HG03442 (cell line): ENCODE data around the gene SCN1A.
"Not testable (repeated sequence)": the region's sequence is repeated elsewhere in the genome, so short reads cannot be mapped to it uniquely, and the experiment has no call there.

Experiments
- ATAC-seq: cut with Tn5 transposase; IDR thresholded peaks from one replicate; pipeline ENCODE4 v1.9.1; 2021; ENCODE audit warnings: mild to moderate bottlenecking, moderate library complexity; ENCODE audit not compliant: unreplicated experiment

Gene SCN1A

DNA sequence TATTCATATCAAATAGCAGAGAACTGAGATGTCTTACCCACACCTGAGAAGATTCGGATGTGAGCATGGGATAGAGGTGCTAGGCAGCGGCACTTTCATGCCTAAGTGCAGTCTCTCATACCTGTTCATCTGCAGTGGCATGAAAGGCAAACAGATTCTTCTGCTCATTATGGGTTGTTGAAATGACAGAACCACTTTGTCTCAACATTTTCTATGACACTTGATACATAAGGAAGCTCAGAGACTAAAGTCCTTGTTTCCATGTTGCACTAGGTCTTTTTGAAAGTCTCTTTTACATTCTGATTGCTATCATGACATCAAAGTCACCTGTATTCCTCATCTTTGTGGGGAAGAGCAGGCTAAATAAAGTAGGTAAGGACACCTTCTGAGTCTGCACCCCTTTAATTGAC is 8.0 kb upstream of the SCN1A start:
- ATAC-seq: no peak

DNA sequence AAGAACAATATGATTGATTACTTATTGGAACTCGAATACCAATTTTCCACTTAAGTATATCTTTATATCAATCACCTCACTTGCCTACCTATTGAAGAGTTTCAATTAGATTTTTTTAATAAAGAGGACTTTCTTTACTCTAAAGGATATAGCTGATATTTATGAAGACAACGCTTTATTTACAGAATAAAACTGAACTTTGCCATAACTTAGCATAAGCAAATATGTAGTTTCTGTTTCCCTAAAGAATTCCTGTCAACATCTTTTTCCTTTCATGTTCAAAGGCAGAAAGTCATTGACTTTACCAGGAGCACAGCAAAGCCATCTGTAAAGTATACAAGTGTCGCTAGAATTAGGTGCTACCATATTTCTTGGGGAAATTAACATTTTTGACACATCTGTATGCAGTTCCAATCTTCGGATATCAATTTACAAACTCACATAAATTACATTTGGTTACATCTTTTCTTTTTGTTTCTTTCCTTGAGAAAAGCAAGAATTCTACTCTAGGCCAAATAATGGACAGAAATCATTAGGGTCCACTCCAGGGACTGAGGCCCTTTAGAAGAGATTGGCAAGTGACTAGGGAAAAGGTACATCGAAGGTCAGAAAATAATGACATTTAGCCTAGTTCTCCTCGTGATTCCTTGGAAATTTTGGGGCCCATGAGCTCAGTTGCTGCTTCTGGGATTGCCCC is 7.5 kb upstream of the SCN1A start:
- ATAC-seq: no peak

DNA sequence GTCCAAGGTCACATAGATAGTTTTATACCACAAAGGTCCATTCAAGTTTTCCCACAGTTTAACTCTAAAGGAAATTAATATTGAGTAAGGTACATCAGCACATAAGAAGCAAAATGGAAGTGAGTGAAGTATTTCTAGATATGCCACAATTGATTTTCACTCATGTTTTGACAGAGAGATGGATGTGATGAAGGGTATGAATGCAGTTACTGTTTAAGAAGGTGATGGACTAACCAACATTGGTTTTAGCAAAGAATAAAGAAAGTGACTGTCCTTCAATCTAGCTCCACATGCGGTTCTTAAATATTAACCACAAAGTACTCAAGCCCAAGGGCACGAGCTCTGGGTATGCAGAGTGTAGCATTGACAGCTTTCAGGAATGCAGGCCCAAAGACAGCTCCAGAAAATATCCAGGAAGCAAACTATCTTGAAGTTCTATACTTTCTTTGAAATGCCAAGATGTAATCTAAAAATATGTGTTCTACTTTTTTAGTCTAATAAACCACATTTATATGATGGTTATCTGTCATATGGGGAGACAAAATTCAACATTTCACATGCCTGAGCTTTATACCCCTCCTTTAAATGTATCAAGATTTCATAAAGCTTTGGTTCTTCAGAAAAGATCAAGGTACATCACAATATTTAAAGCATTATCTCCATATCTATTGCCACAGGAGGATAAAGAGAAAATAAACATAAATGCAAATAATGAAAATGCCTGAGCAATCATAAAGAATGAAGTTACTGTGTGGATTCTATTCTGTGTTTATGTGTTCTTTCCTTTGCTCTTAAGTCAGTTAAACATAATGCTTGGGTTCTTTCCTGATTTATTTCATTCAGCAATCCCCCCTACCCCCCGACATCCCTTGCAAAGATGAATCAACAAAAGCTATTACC is 6.7 kb upstream of the SCN1A start:
- ATAC-seq: no peak

DNA sequence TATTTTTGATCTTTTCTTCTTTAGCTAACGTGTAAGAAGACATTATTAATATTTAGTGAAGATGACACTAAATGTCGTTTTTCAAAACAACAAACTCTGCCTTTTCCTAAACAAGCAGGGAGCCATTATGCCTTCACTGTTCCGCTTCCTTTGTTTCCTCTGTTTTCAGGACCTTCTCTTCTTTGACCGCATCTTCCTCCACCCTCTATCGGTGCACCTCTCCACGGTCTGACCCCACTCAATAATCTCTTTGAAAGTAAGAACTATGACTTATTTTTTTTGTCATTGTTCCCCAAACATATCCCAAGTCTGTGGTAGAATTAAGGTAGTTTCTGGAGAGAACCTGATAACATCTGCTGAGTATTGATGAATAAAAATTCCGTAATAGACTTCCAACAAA is 5.8 kb upstream of the SCN1A start:
- no peak for ATAC-seq

DNA sequence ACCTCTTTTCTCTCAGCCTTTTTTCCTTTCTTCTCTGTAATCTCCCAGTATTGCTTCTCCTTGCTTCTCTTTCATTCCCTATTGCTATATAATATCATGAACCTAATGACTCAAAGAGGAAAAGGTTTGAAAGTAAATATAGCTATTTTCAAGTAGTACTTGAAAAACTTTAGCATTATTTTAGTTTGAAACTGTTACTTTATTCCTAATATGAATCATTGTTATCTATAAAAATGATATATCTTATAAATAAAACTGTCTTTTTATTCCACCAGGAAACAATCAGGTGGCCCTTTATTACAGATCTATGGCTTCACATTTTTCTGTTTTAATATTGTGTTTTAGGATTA is 311 bp upstream of the SCN1A start:
- ATAC-seq: no peak

DNA sequence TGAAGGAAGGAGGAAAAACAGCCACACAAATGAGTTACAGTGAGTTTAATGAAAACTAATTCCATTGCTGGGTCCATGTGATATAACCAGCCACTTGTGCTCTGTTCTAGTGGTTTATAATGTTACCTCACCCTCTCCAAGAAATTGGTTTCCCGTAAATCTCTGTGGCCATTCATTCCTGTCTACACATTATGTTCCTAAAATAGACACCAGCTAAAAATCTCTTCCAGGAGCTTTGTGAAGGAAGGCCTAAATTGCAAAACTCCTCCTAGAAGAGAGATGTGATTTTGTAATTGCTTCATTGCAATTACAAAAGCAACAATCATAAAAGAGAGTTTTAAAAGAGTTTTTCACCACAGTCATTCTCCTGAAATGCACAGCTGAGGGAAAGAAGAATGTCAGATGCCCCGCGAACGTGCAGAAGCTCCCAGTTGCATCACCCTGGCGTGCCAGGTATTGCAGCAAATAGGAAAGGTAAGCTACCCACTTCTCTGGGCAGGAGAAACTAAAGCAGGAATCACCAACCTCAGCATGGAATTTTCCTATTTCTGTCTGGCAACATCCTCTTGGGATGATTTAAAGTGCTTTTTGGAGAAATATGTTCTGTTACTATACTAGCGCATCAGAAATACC is 1.7 kb downstream of the SCN1A start:
- ATAC-seq: no peak

DNA sequence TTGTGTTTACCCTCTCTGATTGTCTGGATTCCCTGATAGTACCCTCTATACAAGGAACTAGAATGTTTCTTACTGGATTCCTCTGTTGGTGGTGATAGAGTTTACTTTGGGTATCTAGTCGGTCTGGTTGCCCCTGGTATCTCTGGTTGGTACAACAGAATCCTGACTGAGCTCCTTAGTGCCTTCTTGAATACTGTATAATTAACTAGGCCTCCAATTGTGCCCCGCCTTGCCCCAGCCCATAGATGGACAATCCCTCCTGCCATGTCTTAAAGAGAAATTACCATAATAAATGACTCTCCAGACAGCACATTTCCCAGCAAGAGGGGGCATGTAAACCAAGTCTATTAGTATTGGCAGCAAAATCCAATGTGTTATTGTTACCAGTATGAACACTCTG is 2.3 kb downstream of the SCN1A start:
- no peak for ATAC-seq

DNA sequence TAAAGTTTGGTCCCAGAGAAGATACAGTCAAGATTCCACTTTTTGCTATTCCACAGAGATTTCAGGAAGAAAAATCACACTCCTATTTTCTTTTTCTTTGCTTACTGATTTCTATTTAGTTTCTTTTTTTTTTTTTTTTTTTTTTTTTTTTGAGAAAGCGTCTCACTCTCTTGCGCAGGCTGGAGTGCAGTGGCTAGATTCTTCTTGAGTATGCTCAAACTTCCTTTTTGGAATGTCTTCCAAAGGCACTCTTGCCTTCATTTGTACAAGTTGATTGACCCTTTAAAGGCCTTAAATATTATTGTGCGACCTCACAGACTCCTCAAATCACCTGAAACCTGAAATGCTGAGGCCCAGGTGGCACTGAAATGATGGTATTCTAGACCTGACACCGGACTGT is 9.6 kb downstream of the SCN1A start:
- no peak for ATAC-seq

DNA sequence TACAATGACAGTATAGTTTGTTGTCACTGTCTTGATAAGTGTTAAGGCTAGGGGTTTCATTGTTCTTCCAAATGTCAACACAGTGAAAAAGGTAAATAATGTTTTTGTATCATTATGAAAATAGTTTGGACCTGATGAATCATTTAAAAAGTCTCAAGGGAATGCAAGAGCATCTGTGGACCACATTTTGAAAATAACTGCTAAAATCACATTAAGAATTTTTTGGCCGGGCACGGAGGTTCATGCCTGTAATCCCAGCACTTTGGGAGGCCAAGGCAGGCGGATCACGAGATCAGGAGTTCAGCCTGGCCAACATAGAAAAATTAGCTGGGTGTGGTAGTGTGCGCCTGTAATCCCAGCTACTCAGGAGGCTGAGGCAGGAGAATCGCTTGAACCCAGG is 10.3 kb downstream of the SCN1A start:
- ATAC-seq: no peak

DNA sequence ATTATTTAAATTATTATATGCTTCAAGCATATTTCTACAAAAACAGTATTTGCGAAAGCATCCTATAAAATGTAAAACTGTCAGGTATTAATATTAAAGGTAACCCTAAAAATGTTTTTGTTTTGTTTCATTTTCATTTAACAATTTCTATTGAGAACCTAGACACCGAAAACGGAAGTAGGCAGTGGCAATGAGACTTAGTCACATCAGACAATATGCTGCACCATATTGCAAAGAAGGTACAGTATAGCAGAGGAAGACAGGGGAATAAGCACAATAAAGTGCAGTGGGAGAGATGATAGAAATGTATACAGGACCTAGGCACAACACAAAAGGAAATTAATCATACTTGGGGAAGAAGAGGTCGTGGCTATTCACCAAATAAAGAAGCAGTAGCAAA is 12.2 kb downstream of the SCN1A start:
- peak; percentile 57 for ATAC-seq

DNA sequence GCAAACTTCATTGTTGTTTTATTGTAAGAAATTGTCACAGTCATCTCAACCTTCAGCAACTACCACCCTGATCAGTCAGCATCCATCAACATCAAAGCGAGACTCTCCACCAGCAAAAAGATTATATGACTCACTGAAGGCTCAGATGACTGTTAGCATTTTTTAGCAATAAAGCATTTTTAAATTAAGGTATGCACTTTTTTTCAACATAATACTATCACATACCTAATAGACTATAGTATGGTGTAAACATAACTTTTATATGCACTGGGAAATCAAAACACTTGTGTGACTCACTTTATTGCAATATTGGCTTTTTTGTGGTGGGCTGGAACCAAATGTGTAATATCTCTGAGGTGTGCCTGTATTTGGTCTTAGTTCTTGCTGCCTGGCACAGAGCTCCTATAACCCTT is 15.6 kb downstream of the SCN1A start:
- ATAC-seq: peak; percentile 48

DNA sequence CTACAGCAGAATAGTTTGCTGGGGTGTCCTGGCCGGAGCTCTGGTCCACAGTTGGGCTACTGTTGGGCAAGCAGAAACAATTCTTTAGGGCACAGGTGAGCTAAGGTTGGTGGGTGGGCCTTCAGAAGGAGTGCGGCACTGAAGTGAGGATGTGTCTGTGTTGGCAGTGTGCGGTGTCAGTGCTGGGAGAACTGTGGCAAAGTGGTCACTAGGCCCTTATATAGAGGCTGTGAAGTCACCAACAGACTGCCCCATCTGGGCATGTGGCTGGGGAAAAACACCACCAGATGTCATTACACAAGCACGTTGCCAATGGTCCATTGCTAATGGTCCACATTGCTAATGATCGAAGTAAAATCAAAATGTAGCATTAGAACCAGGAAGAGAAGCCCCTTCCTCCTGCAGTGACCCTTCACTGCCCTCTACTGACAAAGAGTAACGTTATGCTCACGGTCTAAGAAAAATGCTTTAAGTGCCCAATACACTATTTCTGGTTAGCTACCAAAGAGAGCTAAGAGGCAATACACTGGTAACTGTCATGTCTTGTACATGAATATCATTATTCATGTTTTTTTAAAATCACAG is 21.3 kb downstream of the SCN1A start:
- peak; percentile 44 for ATAC-seq

DNA sequence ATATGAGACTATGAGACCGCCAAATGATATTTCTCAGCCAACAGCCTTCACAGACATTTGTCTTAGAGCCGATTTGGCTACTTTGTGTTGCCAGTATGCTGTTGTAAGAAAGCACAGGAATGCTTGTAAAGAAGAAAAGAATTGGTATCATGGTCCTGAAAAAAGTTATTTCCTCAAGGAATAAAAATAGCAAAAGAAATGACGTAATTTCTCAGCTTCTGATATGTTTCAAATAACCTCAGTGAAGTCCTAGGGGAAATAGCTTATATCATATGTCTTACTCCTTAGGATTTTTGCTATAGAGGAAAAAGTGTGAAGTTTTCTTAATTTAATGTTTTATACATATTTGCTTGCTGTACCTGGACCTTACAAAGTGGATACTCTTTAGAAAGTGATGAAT is 23.0 kb downstream of the SCN1A start:
- no peak for ATAC-seq

DNA sequence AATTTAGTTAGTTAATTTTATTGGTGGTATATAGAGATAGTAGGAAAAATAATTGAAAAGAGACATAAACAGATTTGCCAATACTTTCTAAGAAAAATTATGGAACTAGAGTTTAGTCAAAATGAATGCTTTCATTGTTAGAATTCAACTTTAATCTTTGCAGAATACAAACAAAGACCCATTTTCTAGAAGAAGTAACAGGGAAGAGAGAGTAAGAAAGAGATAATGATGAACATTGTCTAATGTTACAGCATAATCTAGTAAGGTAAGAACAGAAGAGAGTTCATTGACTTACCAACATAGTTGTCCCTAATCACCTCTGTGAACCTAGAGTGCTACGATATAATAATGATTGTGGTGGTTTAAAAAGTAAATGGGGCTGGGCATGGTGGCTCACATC is 23.7 kb downstream of the SCN1A start:
- ATAC-seq: no peak

DNA sequence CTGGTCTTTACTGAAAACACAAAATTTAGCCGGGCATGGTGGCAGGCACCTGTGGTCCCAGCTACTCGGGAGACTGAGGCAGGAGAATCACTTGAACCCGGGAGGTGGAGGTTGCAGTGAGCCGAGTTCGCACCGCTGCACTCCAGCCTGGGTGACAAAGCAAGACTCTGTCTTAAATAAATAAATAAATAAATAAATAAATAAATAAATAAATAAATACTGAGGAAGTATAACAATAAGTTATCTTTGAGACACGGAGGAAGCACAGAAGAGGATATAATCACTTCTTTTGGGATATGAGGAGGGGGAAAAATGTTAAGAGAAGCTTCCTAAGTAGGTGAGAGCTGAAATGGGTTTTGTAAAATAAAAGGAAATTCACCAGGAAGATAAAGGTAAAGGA is 24.5 kb downstream of the SCN1A start:
- not testable (repeated sequence) for ATAC-seq

DNA sequence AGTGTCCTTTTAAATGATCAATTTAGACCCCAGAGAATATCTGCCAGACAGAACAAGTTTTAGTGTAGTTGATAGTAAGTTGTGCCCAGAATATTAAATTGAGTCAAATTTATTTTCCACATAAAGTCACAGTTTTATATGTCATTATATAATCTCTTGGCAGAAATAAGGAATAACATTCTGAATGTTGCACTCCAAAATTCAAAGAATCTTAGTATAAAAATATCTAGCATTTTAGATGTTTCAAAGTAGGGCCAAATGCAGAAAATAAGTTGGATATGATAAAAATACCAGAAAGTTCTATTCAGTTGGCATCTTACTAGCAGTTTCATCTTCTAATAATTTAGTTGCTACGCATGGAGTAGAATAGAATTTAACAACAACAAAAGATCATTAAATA is 33.5 kb downstream of the SCN1A start:
- ATAC-seq: no peak

DNA sequence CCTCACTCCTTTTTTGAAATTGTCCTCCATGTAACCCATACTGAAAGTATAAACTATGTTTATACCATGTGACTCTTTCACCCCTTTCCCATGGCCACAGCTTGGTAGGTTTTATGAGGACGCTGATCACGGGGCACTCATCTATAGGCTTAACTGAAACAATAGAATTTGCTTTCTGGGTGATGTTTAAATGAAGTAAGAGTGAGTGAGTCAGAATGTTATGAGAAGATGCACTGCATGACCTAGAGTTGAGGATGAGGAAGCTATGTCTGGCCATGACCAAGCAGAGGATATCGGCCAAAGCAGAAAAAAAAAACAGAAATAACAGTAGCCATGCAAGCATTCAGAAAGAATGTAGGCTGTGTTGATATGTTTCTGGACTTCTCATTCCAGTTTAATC is 34.9 kb downstream of the SCN1A start:
- no peak for ATAC-seq

DNA sequence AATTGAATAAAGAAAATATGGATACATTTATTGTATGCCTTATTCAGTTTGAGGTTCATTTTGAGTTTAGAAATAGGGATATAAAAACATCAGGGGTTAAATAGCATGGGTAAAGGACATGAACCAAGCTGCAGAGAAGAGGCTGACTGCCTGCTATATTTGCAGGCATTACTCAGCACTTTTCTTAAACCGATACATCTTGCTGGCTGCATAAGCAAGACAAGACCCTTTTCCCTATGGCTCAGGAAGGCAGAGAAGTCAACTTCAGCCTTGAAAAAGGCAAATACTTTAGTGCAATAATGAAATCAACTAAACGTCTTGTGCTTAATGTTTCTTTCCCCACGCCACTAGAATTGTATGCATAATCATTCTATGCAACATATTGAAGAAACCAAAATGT is 36.4 kb downstream of the SCN1A start:
- ATAC-seq: no peak

DNA sequence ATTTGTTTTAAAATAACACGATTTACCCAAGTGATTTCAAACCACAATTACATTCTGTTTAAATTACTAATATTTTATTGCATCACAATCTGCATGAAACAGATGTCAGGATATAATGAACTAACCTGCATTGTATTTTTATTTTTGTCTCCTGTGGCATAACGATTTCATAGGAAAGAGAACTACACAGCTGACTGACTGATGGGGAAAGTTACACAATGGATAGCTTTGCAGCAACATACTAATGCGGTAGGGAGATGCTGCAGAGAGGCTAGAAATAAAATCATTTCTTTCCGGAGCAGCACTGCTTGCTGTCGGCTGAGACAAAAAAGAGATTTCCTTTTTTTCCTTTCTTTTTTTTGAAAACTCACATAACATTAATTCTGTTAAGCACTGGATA is 36.9 kb downstream of the SCN1A start:
- ATAC-seq: no peak

DNA sequence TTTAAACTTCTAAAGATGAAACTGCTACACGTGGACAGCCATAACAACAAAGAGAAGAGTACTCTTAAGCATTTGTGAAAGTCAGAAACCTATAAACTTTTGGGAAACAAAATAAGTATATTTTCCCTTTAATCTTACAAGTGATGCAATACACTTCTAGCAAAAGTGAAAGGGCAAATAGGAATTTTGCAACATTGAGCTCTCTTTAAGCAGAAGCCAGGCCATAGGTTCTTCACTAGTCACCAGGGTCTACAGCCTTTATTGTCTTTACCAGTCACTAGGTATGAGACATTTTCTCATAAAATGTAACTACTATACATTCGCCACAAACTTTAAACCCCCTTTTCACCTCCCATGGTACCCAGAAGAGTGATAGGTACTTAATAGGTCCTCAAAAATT is 37.5 kb downstream of the SCN1A start:
- no peak for ATAC-seq

DNA sequence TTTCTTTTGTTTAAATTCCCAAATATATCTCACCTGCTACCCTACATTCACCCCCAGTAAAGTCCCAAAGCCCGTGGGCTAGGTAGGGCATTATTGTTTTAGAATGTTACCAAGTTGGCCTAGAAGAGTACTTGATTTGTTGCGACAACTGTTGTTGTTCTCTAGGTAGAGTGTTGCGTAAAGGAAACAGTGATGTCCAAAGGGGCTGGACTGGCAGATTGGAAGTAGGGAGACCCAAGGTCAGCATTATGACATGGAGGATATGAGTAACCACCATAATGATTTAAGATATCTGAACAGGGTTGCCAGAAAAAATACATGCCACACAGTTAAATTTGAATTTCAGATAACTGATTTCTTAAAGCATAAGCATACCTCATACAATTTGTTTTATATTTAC is 39.2 kb downstream of the SCN1A start:
- ATAC-seq: no peak

DNA sequence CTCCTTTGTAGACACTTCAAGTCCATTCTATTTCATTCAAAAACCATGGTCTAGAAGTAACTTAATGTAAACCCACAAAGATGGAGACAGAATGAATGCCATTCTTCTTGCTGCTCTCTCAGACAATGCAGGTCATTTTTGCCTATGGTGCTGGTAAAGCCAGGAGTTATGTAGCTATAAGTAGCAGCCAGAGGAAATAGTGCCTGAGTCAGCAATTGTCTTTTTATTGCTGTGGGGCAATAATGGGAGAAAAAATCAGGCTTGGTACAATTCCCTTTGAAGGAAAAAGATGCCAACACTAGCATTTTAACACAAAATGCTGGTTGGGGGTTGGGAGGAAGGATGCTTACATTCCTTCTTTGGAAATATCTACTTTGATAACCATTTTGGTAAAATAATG is 43.5 kb downstream of the SCN1A start:
- ATAC-seq: no peak
